Astrocyte (in vitro differentiated cells and primary cell): ENCODE measurements around the gene PTCH2.
"Not testable (repeated sequence)": the region's sequence is repeated elsewhere in the genome, so short reads cannot be mapped to it uniquely, and the experiment has no call there.

Experiments
- EZH2 ChIP-seq: IDR thresholded peaks from 2 replicates; pipeline ENCODE4 v1.6.1; 2012; ENCODE audit warnings: mild to moderate bottlenecking, low read length, inconsistent platforms; ENCODE audit not compliant: insufficient read depth
- TF ChIP-seq, protein P1 (sequence below): IDR thresholded peaks from 2 replicates; pipeline ENCODE4 v1.5.1; 2011; ENCODE audit warnings: low read depth, mild to moderate bottlenecking, inconsistent platforms, low read length, moderate library complexity; ENCODE audit not compliant: insufficient read depth

DNA sequence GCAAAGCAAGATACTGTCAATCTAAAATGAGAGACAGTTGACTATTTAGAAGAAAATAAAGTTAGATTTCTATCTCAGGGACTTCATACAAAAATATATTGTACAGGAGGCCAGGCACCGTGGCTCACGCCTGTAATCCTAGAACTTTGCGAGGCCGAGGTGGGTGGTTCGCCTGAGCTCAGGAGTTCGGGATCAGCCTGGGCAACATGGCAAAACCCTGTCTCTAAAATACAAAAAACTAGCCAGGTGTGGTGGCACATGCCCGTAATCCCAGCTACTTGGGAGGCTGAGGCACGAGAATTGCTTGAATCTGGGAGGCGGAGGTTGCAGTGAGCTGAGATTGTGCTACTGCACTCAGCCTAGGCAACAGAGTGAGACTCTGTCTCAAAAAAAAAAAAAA is 27.1 kb downstream of the PTCH2 start:
- TF ChIP-seq, protein P1, sequence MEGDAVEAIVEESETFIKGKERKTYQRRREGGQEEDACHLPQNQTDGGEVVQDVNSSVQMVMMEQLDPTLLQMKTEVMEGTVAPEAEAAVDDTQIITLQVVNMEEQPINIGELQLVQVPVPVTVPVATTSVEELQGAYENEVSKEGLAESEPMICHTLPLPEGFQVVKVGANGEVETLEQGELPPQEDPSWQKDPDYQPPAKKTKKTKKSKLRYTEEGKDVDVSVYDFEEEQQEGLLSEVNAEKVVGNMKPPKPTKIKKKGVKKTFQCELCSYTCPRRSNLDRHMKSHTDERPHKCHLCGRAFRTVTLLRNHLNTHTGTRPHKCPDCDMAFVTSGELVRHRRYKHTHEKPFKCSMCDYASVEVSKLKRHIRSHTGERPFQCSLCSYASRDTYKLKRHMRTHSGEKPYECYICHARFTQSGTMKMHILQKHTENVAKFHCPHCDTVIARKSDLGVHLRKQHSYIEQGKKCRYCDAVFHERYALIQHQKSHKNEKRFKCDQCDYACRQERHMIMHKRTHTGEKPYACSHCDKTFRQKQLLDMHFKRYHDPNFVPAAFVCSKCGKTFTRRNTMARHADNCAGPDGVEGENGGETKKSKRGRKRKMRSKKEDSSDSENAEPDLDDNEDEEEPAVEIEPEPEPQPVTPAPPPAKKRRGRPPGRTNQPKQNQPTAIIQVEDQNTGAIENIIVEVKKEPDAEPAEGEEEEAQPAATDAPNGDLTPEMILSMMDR: not testable (repeated sequence)
- TF ChIP-seq EZH2: not testable (repeated sequence)
